Measurements from ENCODE around the gene TP53RK.

TP53RK gene

DNA sequence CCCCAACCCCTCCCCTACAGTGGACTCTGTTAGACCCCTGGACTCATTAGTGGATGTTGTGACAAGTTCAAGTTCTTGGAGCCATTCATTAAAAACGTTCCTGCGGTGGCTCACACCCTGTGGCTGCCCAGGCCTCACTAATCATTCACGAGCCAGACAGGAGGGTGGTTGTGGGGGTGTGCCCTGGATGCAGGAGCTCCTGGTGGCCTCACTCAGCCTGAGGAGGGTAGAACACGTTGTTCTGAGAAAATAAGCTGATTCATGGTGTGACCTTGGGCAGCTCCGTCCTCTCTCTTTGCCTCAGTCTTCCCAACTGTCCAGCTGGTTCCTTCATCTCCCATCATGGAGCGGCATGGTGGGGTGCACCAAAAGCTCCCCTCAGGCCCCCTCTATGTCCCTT is 54.7 kb downstream of the TP53RK start:
- Histone ChIP-seq H3K4me3 (ENCODE audit: low read depth, low read length) (no peak overlapping the region), H3K27me3 (replicated peaks) (no peaks in the 10 kb centered on the region), H3K36me3 (replicated peaks) (no peaks in the 10 kb centered on the region), H3K27ac (no peak overlapping the region)
- in situ Hi-C loops (cut with HindIII; ENCODE audit: low pct_ligation_motif_present, low sequenced_read_pairs) = no loop called here
- no peak for DNase-seq
- TF ChIP-seq, protein P1, sequence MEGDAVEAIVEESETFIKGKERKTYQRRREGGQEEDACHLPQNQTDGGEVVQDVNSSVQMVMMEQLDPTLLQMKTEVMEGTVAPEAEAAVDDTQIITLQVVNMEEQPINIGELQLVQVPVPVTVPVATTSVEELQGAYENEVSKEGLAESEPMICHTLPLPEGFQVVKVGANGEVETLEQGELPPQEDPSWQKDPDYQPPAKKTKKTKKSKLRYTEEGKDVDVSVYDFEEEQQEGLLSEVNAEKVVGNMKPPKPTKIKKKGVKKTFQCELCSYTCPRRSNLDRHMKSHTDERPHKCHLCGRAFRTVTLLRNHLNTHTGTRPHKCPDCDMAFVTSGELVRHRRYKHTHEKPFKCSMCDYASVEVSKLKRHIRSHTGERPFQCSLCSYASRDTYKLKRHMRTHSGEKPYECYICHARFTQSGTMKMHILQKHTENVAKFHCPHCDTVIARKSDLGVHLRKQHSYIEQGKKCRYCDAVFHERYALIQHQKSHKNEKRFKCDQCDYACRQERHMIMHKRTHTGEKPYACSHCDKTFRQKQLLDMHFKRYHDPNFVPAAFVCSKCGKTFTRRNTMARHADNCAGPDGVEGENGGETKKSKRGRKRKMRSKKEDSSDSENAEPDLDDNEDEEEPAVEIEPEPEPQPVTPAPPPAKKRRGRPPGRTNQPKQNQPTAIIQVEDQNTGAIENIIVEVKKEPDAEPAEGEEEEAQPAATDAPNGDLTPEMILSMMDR (IDR thresholded peaks at IDR 0.05; ENCODE audit: low read depth, low read length, missing control alignments) = no peak
